22Rv1 (cell line): ENCODE data around the gene GNL3.

Source experiments
- H3K27ac ChIP-seq: fragments of 450-650 bp; 2 replicates; pipeline ENCODE4 v1.5.1; 2017
- CTCF ChIP-seq: fragments of 450-650 bp; IDR thresholded peaks from 2 replicates; pipeline ENCODE4 v1.5.1; 2017; ENCODE audit warnings: mild to moderate bottlenecking
- ZFX ChIP-seq: fragments of 450-650 bp; IDR thresholded peaks from 2 replicates; pipeline ENCODE4 v1.6.1; 2017; ENCODE audit warnings: antibody characterized with exemption, borderline replicate concordance

GNL3 gene

GRCh38 chr3:52688266-52688665 lies 2.4 kb downstream of the GNL3 start:
- TF ChIP-seq CTCF = no peak
- no peak for TF ChIP-seq ZFX
- H3K27ac ChIP-seq = peak overlapping the region; percentile 95

GRCh38 chr3:52689151-52689550 lies 3.3 kb downstream of the GNL3 start:
- H3K27ac ChIP-seq = peak overlapping the region; percentile 95

GRCh38 chr3:52690560-52690959 lies 4.7 kb downstream of the GNL3 start:
- no peak overlapping the region for H3K27ac ChIP-seq
- TF ChIP-seq CTCF (no peak), ZFX (no peak)

More at GRCh38 chr3:52689151-52689550, 3.3 kb downstream of the GNL3 start:
- TF ChIP-seq CTCF (no peak), ZFX (no peak)

- H3K27ac ChIP-seq = 0 out of 2 replicates have a peak overlapping the region, but pooled peaks have one; percentile 24
- TF ChIP-seq CTCF = no peak
- TF ChIP-seq ZFX = no peak
Observed at GRCh38 chr3:52693071-52693470, 7.2 kb downstream of the GNL3 start.

- no peak for TF ChIP-seq ZFX
- no peak for TF ChIP-seq CTCF
- peak overlapping the region; percentile 25; the same call in 1 of the 2 replicates for H3K27ac ChIP-seq
Observed at GRCh38 chr3:52694528-52695189, 8.8 kb downstream of the GNL3 start.

GRCh38 chr3:52695798-52696671 lies 10.2 kb downstream of the GNL3 start:
- TF ChIP-seq ZFX (no peak), CTCF (no peak)
- H3K27ac ChIP-seq = peak overlapping the region; percentile 25; the same call in 1 of the 2 replicates
